HG03196 (cell line): ENCODE results near the gene POLR3F.
"Not testable (repeated sequence)": the region's sequence is repeated elsewhere in the genome, so short reads cannot be mapped to it uniquely, and the experiment has no call there.

ENCODE experiments used
- ATAC-seq: cut with Tn5 transposase; IDR thresholded peaks from one replicate; pipeline ENCODE4 v1.9.1; 2021; ENCODE audit not compliant: unreplicated experiment

Gene POLR3F

DNA sequence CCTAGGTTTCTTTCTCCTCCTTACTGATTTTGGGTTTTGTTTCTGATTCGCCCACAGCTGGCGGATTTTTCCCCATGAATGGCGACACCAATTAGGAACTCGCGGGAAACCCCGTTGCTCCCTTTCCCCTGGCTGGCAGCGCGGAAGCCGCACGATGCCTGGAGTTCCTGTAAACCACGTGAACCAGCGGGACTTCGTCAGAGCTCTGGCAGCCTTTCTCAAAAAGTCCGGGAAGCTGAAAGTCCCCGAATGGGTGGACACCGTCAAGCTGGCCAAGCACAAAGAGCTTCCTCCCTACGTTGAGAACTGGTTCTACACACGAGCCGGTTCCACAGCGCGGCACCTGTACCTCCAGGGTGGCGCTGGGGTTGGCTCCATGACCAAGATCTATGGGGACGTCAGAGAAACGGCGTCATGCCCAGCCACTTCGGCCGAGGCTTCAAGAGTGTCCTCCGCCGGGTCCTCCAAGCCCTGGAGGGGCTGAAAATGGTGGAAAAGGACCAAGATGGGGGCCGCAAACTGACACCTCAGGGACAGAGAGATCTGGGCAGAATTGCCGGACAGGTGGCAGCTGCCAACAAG, 37.4 kb downstream of the POLR3F start:
- no peak for ATAC-seq

- ATAC-seq: no peak
Measured at GRCh38 chr20:18506744-18507143, 39.6 kb downstream of the POLR3F start.

DNA sequence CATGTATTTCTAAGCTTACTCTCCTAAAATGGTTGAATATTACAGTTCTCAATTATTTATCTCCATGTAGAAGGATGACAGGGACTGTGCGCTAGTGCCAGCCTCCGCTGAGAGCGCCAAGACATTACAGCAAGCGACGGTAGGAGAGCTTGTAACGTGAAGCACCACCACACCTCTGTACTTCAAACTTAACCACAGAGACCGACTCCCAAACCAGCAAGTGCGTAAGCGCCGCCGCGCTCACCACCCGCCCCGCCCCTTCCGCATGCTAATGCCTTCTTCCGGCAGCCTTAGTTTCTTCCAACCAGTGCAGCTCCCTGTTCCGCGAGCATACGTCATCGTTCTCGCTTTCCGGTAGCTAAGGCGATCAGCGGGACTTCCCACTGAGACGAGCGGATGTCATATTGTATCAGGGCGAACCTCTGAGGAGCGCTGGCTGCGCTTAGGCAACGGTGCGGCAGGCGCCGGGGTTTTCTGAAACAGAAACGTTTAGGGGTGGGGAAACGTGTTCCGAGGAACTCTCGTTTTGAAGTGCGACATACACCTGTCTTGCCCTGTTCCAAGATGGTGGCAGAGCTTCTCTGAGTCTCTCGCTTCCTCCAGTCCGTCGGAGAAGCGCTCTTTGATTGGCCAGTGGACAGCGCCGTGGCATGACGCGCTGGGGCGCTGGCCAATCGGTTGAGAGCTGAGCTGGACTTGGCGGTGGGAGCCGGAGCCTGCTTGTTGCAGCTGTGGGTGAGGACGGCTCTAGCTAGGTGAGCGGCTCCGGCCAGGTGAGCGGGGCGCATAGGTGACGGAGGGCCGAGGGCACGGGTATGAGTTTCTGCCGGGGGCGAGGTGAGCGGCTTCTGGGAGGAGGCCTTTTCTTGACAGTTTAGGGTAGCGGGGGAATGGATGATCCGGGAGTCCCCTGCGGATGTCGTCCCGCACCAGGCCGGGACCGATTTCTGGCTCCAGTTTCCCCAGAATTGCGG, 40.3 kb downstream of the POLR3F start, which contains the start of gene SEC23B:
Gene SEC23B (plus strand): TSS at position 723 of the 974 bp plus-strand sequence. CDS start 2,896 bp downstream, outside the sequence.
- peak; percentile 95 for ATAC-seq

- no peak for ATAC-seq
Measured at GRCh38 chr20:18511571-18511970, 44.4 kb downstream of the POLR3F start.

- no peak for ATAC-seq
Measured at GRCh38 chr20:18513208-18513607, 46.0 kb downstream of the POLR3F start.

- ATAC-seq: no peak
Measured at GRCh38 chr20:18514127-18514526, 46.9 kb downstream of the POLR3F start.

DNA sequence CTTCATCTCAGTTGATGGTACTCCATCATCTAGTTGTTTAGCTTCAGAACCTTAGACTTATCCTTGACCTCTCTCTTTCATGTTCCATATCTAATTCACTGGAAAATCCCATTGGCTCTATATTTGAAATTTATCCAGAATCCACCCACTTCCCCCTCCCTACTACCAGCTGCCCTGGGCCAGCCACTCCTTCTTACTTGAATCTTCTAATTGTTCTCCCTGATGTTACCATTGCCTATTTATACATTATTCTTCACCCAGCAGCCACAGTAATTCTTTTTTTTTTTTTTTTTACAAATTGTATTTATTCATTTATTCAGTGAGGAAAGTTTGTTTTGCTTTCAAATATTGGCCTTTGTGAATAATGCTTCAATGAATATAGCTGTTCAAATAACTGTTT, 48.8 kb downstream of the POLR3F start:
- ATAC-seq: no peak

DNA sequence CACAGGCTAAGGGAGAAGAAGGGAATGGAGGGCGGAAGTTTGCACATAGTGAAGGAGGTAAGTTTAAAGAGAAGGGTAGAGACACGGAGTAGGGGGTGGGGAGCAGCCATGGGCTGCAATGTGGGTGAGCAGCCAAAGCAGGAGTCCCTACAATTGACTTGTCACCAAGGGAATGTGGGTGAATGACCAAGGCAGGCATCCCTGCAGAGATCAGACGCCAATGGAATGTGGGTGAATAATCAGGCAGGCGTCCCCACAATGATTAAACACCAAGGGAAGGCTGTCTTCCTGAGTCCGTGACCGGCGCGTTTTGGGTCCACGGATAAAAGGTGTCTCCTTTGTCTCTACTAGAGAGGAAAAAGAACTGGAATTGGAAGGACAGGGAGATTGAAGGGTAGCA, 54.9 kb downstream of the POLR3F start:
- ATAC-seq: not testable (repeated sequence)

DNA sequence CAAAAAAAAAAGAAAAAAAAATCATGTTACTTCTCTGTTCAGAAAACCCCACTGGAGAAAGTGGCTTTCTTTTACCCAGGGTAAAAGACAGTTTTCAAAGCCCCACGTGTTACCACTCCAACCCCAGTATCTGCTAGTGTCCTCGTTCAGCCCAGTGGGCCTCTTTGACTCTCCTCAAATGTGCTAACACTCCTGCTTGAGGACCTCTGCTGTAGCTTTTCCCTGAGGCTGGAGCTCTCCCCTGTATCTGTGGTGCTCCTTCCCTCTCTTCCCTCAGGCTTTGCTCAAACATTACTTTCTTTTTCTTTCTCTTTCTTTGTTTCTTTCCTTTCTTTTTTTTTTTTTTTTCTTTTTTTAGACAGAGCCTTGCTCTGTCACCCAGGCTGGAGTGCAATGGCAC, 55.9 kb downstream of the POLR3F start:
- no peak for ATAC-seq

DNA sequence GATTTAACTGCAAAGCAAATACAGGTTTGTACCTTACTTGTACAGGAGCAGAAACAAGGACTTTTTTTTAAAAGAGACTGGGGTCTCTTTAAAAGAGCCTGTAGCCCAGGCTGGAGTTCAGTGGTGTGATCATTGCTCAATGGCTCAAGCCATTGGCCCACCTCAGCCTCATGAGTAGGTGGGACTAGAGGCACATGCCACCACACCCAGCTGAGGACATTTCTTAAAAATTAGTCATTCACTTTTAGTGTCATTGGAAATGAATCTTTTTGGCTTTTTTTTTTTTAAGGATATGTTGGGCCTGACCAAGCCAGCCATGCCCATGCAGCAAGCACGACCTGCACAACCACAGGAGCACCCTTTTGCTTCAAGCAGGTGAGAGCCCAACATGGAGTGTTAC, 57.5 kb downstream of the POLR3F start:
- no peak for ATAC-seq

DNA sequence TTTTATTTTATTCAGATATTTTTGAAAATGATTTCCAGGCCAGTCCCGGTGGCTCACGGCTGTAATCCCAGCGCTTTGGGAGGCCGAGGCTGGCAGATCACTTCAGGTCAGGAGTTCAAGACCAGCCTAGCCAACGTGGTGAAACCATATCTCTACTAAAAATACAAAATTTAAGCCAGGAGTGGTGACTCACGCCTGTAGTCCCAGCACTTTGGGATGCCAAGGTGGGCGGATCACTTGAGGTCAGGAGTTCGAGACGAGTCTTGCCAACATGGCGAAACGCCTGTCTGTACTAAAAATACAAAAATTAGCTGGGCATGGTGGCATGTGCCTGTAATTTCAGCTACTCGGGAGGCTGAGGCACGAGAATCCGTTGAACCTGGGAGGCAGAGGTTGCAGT, 59.6 kb downstream of the POLR3F start:
- ATAC-seq: not testable (repeated sequence)

- no peak for ATAC-seq
Measured at GRCh38 chr20:18527339-18527738, 60.1 kb downstream of the POLR3F start.

GRCh38 chr20:18527836-18528235, 60.6 kb downstream of the POLR3F start:
- ATAC-seq: no peak

DNA sequence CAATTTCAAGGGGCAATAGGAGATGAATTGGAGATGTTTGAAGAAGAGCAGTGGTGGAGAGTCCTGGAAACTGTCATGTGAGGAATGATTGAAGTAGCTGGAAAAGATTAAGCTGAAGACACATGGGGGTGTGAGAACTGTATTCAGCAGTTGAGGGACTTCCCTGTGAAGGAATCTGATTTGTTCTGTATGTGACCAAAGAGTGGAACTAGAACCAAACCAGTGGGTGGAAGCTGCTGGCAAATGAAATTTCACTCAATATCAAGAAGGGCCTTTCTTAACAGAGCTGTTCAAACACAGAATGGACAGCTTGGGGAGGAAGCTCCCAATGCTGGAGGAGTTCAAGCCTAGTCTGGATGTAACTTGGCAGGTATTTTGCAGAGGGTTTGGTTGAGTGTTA, 61.9 kb downstream of the POLR3F start:
- ATAC-seq: no peak

DNA sequence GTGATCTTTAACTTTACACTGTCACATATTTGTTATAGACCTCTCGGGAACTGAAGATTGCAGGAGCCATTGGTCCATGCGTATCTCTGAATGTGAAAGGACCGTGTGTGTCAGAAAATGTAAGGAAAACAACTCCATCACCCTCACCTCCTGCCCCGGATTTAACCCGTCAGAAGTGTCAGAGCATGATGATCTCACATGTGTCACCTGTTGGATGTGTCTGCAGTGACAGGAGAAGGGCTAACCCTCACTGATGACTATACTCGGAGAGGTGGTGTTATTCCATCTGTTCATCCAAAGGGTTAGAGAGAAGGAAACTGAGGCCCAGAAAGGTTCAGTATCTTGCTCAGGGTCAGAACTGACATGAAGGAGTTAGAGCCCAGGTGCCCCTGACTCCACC, 65.4 kb downstream of the POLR3F start:
- no peak for ATAC-seq

GRCh38 chr20:18533491-18533890, 66.3 kb downstream of the POLR3F start:
- no peak for ATAC-seq

DNA sequence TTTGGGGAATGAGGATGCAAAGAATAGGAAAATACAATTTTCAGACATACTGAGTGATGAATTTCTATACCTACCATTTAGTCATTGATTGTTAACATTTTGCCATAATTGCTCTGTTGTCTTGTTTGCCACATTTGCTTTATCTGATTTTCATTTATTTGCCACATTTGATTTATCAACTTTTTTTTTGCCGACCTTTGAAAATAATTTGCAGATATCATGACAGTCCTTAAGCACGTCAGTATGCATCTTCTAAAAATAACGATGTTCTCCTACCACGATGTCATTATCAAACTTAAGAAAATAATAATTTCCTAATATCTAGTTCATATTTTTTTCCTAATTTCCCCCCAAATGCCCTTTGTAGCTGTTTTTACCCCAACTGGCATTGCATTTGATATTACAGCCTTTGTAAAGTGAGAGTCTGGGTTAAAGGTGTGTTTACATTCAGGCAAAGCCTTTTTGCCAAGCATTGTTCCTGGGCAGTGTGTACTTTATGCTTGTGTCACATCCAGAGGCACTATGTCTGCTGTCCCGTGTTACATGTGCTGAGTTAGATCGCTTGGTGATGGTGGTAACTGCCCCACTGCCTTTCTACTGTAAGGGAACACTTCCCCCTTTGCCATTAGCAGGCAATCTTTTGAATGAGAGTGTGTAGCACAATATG, 66.9 kb downstream of the POLR3F start:
- no peak for ATAC-seq
